Fibroblast of lung (primary cell): ENCODE data around the gene VPS45. TPM values are rescaled to one million over a fixed set of nuclear protein-coding genes. Genes with fewer than 3 reads are reported as not detected.

Experiments
- DNase-seq, 2 donors: peaks; one replicate each; pipeline versions ENCODE4 v3.0.0 to v3.0.0-alpha.2; 2010; ENCODE audit warnings: low read depth in 2 of 2
- H2AFZ ChIP-seq: 2 replicates; pipeline ENCODE4 v1.5.1; 2012; ENCODE audit warnings: low read length, control low read depth, inconsistent platforms
- H3K27ac ChIP-seq: 2 replicates; pipeline ENCODE4 v1.5.1; 2011; ENCODE audit warnings: low read length, control low read depth; ENCODE audit not compliant: insufficient read depth
- H3K27me3 ChIP-seq: 2 replicates; pipeline ENCODE4 v1.5.1; 2011; ENCODE audit warnings: mild to moderate bottlenecking, low read length; ENCODE audit not compliant: control insufficient read depth, insufficient read depth
- H3K36me3 ChIP-seq: 2 replicates; pipeline ENCODE4 v1.5.1; 2011; ENCODE audit warnings: low read length; ENCODE audit not compliant: control insufficient read depth, insufficient read depth
- H3K4me1 ChIP-seq: 2 replicates; pipeline ENCODE4 v1.5.1; 2011; ENCODE audit warnings: low read length; ENCODE audit not compliant: control insufficient read depth, insufficient read depth; ENCODE audit errors: extremely low read depth
- H3K4me2 ChIP-seq: 2 replicates; pipeline ENCODE4 v1.5.1; 2011; ENCODE audit warnings: low read length, control low read depth; ENCODE audit not compliant: insufficient read depth; ENCODE audit errors: extremely low read depth
- H3K4me3 ChIP-seq, 4 experiments: fragments of 200-600 bp in 1 of 4; sonication (generic) in 1 of 4; replicated peaks in 1 of 4; 2 replicates each; pipeline ENCODE4 v1.5.1; 2011 to 2016; ENCODE audit warnings: low read length in 4 of 4, low read depth in 3 of 4, mild to moderate bottlenecking in 3 of 4, control low read depth in 2 of 4, inconsistent platforms in 1 of 4, mixed read lengths in 1 of 4; ENCODE audit not compliant: insufficient read depth in 1 of 4; ENCODE audit errors: control extremely low read depth in 1 of 4
- H3K79me2 ChIP-seq: 2 replicates; pipeline ENCODE4 v1.5.1; 2012; ENCODE audit warnings: mild to moderate bottlenecking, low read length, inconsistent platforms; ENCODE audit not compliant: control insufficient read depth, insufficient read depth
- H3K9ac ChIP-seq: 2 replicates; pipeline ENCODE4 v1.5.1; 2011; ENCODE audit warnings: mild to moderate bottlenecking, low read length, control low read depth; ENCODE audit not compliant: insufficient read depth
- H3K9me3 ChIP-seq: 2 replicates; pipeline ENCODE4 v1.5.1; 2012; ENCODE audit warnings: low read depth, low read length; ENCODE audit not compliant: control insufficient read depth, insufficient read depth
- H4K20me1 ChIP-seq: 2 replicates; pipeline ENCODE4 v1.5.1; 2011; ENCODE audit warnings: low read length; ENCODE audit not compliant: control insufficient read depth, insufficient read depth; ENCODE audit errors: extremely low read depth
- EZH2 ChIP-seq: IDR thresholded peaks from 2 replicates; pipeline ENCODE4 v1.5.1; 2012; ENCODE audit warnings: low read length, control low read depth, mild to moderate bottlenecking; ENCODE audit errors: missing control alignments
- polyA plus RNA-seq, 2 donors: library from polyadenylated mRNA; depleted of rRNA in 1 of 2; stranded (reverse) in 1 of 2; unstranded in 1 of 2; fragments of >200 nt; gene quantifications; 2 replicates each; pipeline ENCODE4 v1.2.1, GENCODE V29; 2011 to 2012; ENCODE audit warnings: missing spikeins in 1 of 2
- total RNA-seq: library from RNA; depleted of rRNA; stranded (reverse); fragments of >200 nt; gene quantifications from 2 replicates; pipeline ENCODE4 v1.2.1, GENCODE V29; 2014
- TF ChIP-seq, protein P1 (sequence below), 2 donors: IDR thresholded peaks in 1 of 2; conservative IDR thresholded peaks in 1 of 2; 1 replicate in 1 of 2; 2 replicates in 1 of 2; pipeline ENCODE4 v1.5.1; 2011 to 2012; ENCODE audit warnings: low read length in 2 of 2, control low read depth in 1 of 2, inconsistent platforms in 1 of 2, low read depth in 1 of 2, mild to moderate bottlenecking in 1 of 2

Gene VPS45
- total and polyA plus RNA-seq, 2 donors (not counting 1 experiment from before 2014, with no cell fraction given): 42.6 to 50.0 TPM

DNA sequence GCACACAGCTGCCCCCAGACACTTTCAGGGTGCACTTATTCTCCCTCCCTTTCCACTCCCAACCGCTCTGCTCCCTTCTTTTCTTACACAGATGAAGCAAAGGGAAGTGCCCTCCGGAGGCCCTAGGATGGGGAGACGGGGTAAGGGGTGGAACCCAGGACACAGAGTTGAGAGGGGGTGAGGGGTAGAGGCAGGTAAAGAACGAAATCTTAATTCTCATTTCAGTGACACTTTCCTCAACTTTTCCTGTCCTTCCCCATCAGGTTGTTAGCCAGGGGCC, 94.9 kb downstream of the VPS45 start:
- Histone ChIP-seq H3K4me3 (peak overlapping the region in 3 of 4 experiments; percentile 12 to 39 (median 39)), H3K79me2 (peaks cover 3% of the 10 kb centered on the region), H3K27me3 (no peaks in the 10 kb centered on the region), H3K4me2 (peak overlapping the region; percentile 53), H3K27ac (peak overlapping the region; percentile 94), H3K36me3 (peaks cover 12% of the 10 kb centered on the region), H3K9me3 (no peaks in the 10 kb centered on the region), H3K9ac (peak overlapping the region; percentile 58), H3K4me1 (peaks cover 28% of the 10 kb centered on the region), H4K20me1 (no peaks in the 10 kb centered on the region), H2AFZ (no peak overlapping the region)
- no peak for TF ChIP-seq EZH2
- TF ChIP-seq, protein P1, sequence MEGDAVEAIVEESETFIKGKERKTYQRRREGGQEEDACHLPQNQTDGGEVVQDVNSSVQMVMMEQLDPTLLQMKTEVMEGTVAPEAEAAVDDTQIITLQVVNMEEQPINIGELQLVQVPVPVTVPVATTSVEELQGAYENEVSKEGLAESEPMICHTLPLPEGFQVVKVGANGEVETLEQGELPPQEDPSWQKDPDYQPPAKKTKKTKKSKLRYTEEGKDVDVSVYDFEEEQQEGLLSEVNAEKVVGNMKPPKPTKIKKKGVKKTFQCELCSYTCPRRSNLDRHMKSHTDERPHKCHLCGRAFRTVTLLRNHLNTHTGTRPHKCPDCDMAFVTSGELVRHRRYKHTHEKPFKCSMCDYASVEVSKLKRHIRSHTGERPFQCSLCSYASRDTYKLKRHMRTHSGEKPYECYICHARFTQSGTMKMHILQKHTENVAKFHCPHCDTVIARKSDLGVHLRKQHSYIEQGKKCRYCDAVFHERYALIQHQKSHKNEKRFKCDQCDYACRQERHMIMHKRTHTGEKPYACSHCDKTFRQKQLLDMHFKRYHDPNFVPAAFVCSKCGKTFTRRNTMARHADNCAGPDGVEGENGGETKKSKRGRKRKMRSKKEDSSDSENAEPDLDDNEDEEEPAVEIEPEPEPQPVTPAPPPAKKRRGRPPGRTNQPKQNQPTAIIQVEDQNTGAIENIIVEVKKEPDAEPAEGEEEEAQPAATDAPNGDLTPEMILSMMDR (conservative IDR thresholded peaks at IDR 0.05 in 1 of 2, IDR thresholded peaks at IDR 0.05 in 1 of 2; ENCODE audit: low read depth in 1 of 2, low read length in 2 of 2): no peak
- DNase-seq: no peak

DNA sequence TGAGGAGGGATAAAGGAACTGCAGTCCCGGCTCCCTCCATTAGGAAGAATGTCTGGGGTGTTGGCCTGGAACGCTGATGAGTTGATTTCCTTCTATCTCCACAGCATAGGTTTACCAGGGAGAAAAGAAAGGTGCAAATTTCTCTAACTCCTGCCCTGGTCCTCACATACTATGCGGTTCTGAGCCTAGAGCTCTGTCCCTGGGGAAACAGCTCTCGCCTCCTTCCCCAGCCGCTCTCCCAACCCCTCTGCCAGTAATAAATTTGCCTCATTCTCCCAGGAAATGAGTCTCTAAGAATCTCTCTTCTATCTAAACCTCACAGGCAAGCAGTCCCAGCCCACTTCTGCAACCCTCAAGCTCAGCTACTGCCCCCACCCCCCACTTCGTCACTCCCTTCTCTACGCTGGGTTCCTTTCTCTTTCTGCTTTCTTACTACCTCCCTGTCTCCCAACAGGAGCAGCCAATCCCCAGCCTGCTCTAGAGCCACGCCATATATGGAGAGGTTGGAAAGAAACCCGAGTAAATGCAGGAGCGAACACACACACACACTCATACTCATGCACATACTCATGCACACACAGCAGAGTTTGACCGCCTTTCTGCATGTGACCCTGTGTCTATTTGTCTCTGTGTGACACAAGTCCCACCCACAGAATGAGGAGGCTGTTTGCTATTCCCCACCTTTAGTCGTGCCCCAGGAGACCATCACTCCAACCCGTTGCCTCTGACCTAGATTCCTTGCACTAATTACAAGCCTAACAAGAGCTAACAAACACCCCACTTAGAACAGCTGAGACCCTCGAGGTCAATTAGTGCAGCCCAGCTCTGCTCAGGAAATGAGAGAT, 95.5 kb downstream of the VPS45 start:
- Histone ChIP-seq H3K9me3 (no peaks in the 10 kb centered on the region), H3K4me2 (peak overlapping the region; percentile 69), H3K4me3 (peak overlapping the region in 3 of 4 experiments; percentile 12 to 39 (median 39)), H3K27ac (peak overlapping the region; percentile 94), H3K79me2 (peaks cover 3% of the 10 kb centered on the region), H3K9ac (peak overlapping the region; percentile 58), H4K20me1 (no peaks in the 10 kb centered on the region), H3K36me3 (peaks cover 12% of the 10 kb centered on the region), H3K4me1 (peaks cover 28% of the 10 kb centered on the region), H3K27me3 (no peaks in the 10 kb centered on the region), H2AFZ (peak overlapping the region; percentile 27)
- TF ChIP-seq, protein P1 (conservative IDR thresholded peaks at IDR 0.05 in 1 of 2, IDR thresholded peaks at IDR 0.05 in 1 of 2; ENCODE audit: low read depth in 1 of 2, low read length in 2 of 2): peak in 1 of 2 donors; percentile 25
- no peak for TF ChIP-seq EZH2
- peak; percentile 100 for DNase-seq

DNA sequence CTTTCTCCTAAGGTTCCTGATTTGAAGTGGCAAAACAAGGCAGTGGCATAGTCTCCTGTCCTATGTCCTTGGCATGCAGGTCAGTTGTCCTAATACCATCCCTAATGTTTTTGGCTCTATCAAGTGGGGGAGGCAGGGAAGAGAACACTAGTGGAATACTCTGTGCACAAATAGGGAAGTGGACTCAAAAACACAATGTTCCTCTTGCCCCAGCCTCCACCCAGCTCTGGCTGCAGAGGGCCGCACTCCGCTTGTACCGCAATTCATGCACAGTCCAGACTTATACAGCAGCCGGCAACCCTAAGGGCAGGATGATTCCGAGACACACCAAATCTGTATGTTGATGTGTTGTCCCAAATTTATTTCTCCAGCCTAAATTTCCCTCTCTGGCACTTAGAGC, 96.6 kb downstream of the VPS45 start:
- Histone ChIP-seq H3K9me3 (no peaks in the 10 kb centered on the region), H3K4me3 (no peak overlapping the region), H4K20me1 (no peaks in the 10 kb centered on the region), H2AFZ (no peak overlapping the region), H3K27me3 (no peaks in the 10 kb centered on the region), H3K4me1 (peaks cover 25% of the 10 kb centered on the region), H3K36me3 (peaks cover 7% of the 10 kb centered on the region), H3K9ac (no peak overlapping the region), H3K79me2 (peaks cover 3% of the 10 kb centered on the region), H3K27ac (no peak overlapping the region), H3K4me2 (no peak overlapping the region)
- no peak for TF ChIP-seq EZH2
- TF ChIP-seq, protein P1 (conservative IDR thresholded peaks at IDR 0.05 in 1 of 2, IDR thresholded peaks at IDR 0.05 in 1 of 2; ENCODE audit: low read depth in 1 of 2, low read length in 2 of 2): no peak
- DNase-seq: no peak
